Measurements from ENCODE around the gene SPRYD3. TPM values are rescaled to one million over a fixed set of nuclear protein-coding genes. Genes with fewer than 3 reads are reported as not detected.

The SPRYD3 gene
- total RNA-seq, 1 experiment from 2014 or later = 18.5 TPM

GRCh38 chr12:53042607-53043454 lies 36.4 kb downstream of the SPRYD3 start:
- peaks cover 23% of the 10 kb centered on the region for H3K36me3 ChIP-seq (ENCODE audit: low read depth, low read length)
- H3K9me2 ChIP-seq (replicated peaks; ENCODE audit: low read length) = no peaks in the 10 kb centered on the region
- H3K4me1 ChIP-seq (ENCODE audit: insufficient read depth, low read length) = peaks cover 14% of the 10 kb centered on the region
- H3F3A ChIP-seq (ENCODE audit: low read length, unreplicated experiment) = peaks cover 5% of the 10 kb centered on the region
- intact Hi-C loops (cut with micrococcal nuclease) = no loop called here
- TF ChIP-seq EZH2 (IDR thresholded peaks at IDR 0.05; ENCODE audit: low read length, unreplicated experiment) (no peak), EZH2phosphoT487 (IDR thresholded peaks at IDR 0.05; ENCODE audit: borderline replicate concordance, low read length) (no peak), CTCF (conservative IDR thresholded peaks at IDR 0.05; ENCODE audit: low read depth, low read length) (no peak)
- DNase-seq (no peak), ATAC-seq (no peak)
- no peak overlapping the region for H3K4me3 ChIP-seq (ENCODE audit: low read length)
- H3K9ac ChIP-seq (ENCODE audit: low read length) = no peak overlapping the region
- H3K79me2 ChIP-seq (ENCODE audit: low read length) = no peaks in the 10 kb centered on the region
- ChIA-PET POLR2A (ENCODE audit: unreplicated experiment) (interaction anchor here (1.1 kb wide), 1 partner anchor 37 kb away, joined by 7 read pairs; the partner anchor contains the start of gene EIF4B), CTCF (no interaction called here)
- H4K20me1 ChIP-seq (ENCODE audit: low read length) = no peaks in the 10 kb centered on the region
- H3K27ac ChIP-seq (ENCODE audit: low read length) = no peak overlapping the region
- H3K4me2 ChIP-seq (ENCODE audit: low read length) = no peak overlapping the region
- no peaks in the 10 kb centered on the region for H3K9me3 ChIP-seq (ENCODE audit: low read length)
- no peak overlapping the region for H2AFZ ChIP-seq (ENCODE audit: low read length)
- no TSS peak for BruUV-seq (replicated peaks)
- no peaks in the 10 kb centered on the region for H3K27me3 ChIP-seq (ENCODE audit: low read length)

- no peak overlapping the region for H2AFZ ChIP-seq (ENCODE audit: low read length)
- peaks cover 44% of the 10 kb centered on the region for H3K36me3 ChIP-seq (ENCODE audit: low read depth, low read length)
- H3K27ac ChIP-seq (ENCODE audit: low read length) = no peak overlapping the region
- no peak overlapping the region for H3K9ac ChIP-seq (ENCODE audit: low read length)
- DNase-seq (no peak), ATAC-seq (no peak)
- no peaks in the 10 kb centered on the region for H3K9me2 ChIP-seq (replicated peaks; ENCODE audit: low read length)
- TF ChIP-seq EZH2phosphoT487 (IDR thresholded peaks at IDR 0.05; ENCODE audit: borderline replicate concordance, low read length) (no peak), CTCF (conservative IDR thresholded peaks at IDR 0.05; ENCODE audit: low read depth, low read length) (no peak), EZH2 (IDR thresholded peaks at IDR 0.05; ENCODE audit: low read length, unreplicated experiment) (no peak)
- H4K20me1 ChIP-seq (ENCODE audit: low read length) = no peaks in the 10 kb centered on the region
- no peaks in the 10 kb centered on the region for H3K4me1 ChIP-seq (ENCODE audit: insufficient read depth, low read length)
- BruUV-seq (replicated peaks) = no TSS peak
- CTCF ChIA-PET = no interaction called here
- H3K27me3 ChIP-seq (ENCODE audit: low read length) = no peaks in the 10 kb centered on the region
- H3K79me2 ChIP-seq (ENCODE audit: low read length) = no peaks in the 10 kb centered on the region
- POLR2A ChIA-PET (ENCODE audit: unreplicated experiment) = no interaction called here
- no peak overlapping the region for H3K4me3 ChIP-seq (ENCODE audit: low read length)
- no peaks in the 10 kb centered on the region for H3K9me3 ChIP-seq (ENCODE audit: low read length)
- H3F3A ChIP-seq (ENCODE audit: low read length, unreplicated experiment) = peaks cover 4% of the 10 kb centered on the region
- intact Hi-C loops (cut with micrococcal nuclease) = no loop called here
- H3K4me2 ChIP-seq (ENCODE audit: low read length) = no peak overlapping the region
Measured at GRCh38 chr12:53039851-53040250, 39.3 kb downstream of the SPRYD3 start.

GRCh38 chr12:53036802-53037201 lies 42.4 kb downstream of the SPRYD3 start:
- Histone ChIP-seq H3K36me3 (ENCODE audit: low read depth, low read length) (peaks cover 62% of the 10 kb centered on the region), H3K9ac (ENCODE audit: low read length) (no peak overlapping the region), H4K20me1 (ENCODE audit: low read length) (0 out of 2 replicates have a peak, but pooled peaks cover 9% of the 10 kb centered on the region), H3K79me2 (ENCODE audit: low read length) (no peaks in the 10 kb centered on the region), H2AFZ (ENCODE audit: low read length) (no peak overlapping the region), H3K27ac (ENCODE audit: low read length) (no peak overlapping the region), H3K27me3 (ENCODE audit: low read length) (no peaks in the 10 kb centered on the region), H3K4me1 (ENCODE audit: insufficient read depth, low read length) (no peaks in the 10 kb centered on the region), H3F3A (ENCODE audit: low read length, unreplicated experiment) (peaks cover 4% of the 10 kb centered on the region), H3K4me3 (ENCODE audit: low read length) (no peak overlapping the region), H3K4me2 (ENCODE audit: low read length) (no peak overlapping the region), H3K9me3 (ENCODE audit: low read length) (no peaks in the 10 kb centered on the region), H3K9me2 (replicated peaks; ENCODE audit: low read length) (no peaks in the 10 kb centered on the region)
- DNase-seq (no peak), ATAC-seq (no peak)
- ChIA-PET POLR2A (ENCODE audit: unreplicated experiment) (no interaction called here), CTCF (no interaction called here)
- intact Hi-C loops (cut with micrococcal nuclease) = no loop called here
- BruUV-seq (replicated peaks) = no TSS peak
- TF ChIP-seq EZH2phosphoT487 (IDR thresholded peaks at IDR 0.05; ENCODE audit: borderline replicate concordance, low read length) (no peak), CTCF (conservative IDR thresholded peaks at IDR 0.05; ENCODE audit: low read depth, low read length) (no peak), EZH2 (IDR thresholded peaks at IDR 0.05; ENCODE audit: low read length, unreplicated experiment) (no peak)

Data from PC-3 (cell line).